Embryonic facial prominence (tissue), 1 donor: ENCODE data around the gene PCBP3.
"Not testable (repeated sequence)": the region's sequence is repeated elsewhere in the genome, so short reads cannot be mapped to it uniquely, and the experiment has no call there.

ENCODE experiments used
- DNase-seq: peaks from one replicate; pipeline ENCODE4 v3.0.0-alpha.2; 2016; ENCODE audit errors: extremely low spot score

PCBP3 gene

DNA sequence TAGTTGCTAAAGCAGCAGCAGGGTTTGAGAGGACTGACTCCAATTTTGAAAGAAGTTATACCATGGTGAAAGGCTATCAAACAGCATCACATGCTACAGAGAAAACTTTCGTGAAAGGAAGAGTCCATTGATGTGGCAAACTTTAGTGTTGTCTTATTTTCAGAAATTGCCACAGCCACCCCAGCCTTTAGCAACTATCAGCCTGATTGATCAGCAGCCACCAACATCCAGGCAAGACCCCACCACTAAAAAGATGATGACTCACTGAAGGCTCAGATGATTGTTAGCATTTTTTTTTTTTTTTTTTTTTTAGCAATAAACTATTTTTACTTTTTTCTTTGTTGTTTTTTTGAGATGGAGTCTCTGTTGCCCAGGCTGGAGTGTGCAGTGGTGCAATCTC, 35.3 kb downstream of the PCBP3 start:
- not testable (repeated sequence) for DNase-seq

DNA sequence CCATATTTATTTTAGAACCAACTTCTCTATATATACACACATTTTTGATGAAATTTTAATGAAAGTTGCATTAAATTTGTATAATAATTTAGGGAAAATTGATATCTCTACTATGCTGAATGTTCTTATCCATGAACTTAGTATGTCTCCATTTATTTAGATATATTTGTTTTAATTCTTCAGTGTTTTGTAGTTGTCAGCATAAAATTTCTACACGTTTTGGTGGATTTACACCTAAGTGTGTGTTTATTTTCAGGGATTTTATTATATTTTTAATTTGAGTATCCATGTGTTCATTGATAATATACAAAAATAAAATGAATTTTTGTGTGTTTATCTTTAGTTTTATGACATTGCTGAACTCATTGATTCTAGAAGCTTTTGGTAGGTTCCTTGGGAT, 36.7 kb downstream of the PCBP3 start:
- no peak for DNase-seq

DNA sequence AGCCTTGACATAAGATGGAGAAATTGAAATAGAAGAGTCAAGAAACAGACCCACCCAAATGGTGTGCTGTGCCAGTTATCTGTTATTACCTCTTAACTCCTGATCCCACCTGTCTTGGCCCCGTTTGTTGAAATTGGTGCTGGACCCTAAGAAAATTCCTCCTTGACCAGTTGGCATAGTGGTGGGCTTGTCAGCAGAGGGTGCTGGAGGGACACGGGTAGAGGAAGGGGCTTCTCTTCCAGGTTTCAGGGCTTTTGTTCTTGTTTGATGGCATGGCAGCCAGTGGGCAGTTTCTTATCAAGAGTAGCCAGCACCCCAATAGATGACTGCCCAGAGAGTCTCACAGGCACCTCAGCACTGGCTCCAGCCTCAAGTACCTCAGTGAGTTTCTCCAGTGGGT, 51.6 kb downstream of the PCBP3 start:
- no peak for DNase-seq

DNA sequence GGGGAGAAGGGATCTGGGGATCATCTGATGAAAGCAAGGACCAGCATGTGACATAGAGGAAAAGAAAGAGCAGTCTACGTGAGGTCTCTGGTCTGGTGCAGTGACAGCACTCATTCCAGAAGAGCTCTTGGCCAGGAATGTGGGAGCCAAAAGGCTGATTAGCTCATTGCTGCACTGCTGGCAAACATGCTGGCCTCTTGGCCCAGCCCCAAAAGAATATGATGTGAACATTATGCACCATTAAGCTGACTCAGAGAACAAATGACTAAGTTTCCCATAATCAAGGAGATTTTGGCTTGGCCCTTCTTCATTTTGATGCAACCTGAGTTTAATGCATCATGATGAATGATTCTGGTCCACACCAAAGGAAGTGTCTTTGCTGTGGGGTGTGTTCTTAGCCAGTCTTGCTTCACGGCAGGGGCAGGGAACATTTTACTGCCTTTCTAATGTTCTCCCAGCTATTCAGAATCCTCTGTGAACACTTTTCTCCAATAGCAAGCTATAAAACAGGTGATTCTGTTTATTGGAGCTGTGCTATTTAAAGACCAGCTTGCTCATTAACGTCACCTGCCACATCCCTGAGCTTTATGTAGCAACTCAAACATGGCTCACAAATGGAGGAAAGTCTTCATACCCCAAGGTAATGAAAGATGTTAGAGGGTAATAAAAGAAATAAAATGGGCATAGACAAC, 55.1 kb downstream of the PCBP3 start:
- DNase-seq = no peak

DNA sequence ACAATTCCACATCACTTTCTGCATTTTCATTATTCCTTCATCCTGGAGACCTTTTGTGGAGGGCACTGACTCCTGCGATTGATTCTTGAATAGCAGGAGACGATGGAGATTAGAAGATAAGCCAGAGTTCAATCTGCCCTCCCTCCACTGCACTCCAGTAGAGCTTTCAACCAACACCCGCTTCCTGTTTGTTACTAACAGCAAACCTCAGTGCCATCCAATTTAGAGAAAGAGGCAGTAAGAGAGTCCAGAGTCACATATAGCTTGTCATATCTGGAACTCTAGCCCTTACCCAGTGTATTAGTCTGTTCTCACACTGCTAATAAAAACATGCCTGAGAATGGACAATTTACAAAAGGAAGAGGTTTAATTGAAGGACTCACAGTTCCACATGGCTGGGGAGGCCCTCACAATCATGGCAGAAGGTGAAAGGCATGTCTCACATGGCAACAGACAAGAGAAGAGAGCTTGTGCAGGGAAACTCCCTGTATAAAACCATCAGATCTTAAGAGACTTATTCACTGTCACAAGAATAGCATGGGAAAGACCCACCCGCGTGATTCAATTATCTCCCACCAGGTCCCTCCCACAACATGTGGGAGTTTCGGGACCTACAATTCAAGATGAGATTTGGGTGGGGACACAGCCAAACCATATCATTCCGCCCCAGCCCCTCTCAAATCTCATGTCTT, 55.9 kb downstream of the PCBP3 start:
- no peak for DNase-seq

DNA sequence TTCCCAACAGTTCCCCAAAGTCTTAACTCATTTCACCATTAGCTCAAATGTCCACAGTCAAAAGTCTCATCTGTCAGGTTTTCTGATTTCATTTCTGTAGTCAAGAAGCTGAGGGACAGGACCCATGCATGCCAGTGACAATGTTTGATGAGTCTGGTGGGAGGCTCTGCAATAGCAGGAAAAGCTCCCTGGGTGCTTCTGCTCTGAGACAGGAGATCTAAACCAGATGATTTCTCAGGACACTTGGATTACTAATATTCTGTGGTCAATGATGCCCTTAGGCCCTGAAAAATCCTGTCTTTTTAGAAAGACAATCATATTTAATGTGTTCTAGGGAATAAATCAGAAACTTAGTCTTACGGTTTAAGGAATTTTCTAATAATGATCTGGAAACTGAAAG, 56.4 kb downstream of the PCBP3 start:
- no peak for DNase-seq

DNA sequence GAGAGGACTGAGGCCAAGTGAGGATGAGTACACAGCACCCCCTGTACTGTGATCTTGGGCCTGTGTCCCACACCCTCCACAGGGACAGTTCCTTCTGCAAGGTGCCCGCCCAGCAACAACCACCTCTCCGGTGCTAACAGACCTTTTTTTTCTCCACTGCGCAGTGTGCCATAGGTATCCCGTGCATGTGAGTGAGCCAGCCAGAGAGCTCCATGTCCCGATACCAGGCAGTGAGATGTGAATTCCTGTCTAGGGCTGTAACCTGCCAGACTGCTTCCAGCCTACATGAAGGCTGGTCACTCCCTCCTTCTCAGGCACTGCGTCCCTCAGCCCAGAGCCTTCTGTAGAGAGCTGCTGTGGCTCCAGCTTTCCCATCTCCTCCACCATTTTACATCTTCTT, 56.9 kb downstream of the PCBP3 start:
- DNase-seq = no peak

DNA sequence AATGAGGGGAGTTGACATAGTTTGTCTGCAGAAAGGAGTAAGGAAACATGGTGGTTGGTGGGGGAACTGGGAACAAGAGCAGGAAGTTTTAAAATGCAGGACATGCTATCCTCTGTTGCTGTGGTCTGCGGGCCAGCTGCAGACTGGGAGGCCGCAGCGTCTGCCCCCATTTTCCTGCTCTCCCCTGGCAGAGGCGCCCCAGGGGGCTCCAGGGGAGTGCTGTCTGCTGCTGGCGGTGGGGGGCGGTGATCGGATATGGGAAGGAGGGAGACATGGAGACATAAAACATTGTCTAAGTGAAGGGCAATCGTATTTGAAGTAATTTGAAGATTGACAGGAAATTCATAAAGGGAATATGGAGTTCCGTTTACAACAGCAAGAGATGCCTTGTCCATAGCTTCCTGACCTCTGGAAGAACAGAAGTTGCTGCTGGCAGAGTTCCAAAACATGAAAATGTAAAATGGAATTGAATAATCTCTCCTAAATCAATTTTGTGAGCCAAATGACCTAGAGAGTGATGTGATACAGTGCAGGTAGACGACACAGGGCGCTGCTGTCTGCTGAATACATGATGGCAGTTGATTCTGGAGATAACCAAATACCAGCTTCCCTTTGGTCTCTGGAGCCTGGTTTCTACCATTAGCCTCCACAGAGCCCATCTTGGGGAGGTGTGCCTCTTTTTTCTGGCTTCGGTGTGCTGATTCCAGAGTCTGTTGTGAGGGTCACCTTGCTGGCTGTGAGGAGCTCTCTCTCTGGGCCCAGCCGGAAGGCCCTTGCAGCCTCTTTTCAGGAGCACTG, 61.0 kb downstream of the PCBP3 start:
- no peak for DNase-seq

DNA sequence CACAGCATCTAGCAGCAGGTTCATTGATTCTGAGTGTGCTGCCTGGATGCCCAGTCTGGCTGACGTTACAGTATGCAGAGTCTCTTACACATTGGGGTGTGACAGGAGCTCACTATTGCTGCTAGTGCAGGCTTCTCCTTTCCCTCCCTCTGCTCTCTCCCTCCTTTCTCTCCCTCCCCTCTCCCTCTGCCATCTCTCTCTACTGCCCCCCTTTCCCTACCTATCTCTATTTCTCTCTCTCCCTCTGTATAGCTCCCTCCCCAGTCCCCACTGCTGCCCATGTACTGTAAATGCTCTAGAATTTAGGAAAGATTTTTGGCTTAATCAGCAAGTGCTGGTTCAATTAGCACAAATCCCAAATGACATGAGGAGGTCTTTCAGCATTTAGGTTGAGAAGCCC, 62.8 kb downstream of the PCBP3 start:
- no peak for DNase-seq

DNA sequence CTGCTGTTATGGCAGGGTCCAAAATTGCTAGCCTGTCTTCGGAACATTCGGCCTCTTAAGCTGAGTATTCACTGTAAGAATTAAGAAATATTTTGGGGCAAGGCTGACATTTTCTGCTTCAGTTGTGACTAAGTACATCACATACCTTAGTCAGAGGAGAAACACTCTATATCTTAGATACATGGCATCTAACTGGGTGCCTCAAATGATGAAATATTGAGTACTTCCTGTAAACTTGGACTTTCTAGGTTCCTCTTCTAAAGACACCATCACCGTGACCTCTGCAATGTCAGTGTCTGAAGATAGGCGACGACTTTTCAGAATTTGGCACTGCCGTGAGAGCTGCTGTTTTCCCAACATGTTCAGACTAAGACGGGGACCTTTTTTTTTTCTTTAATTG, 65.6 kb downstream of the PCBP3 start:
- no peak for DNase-seq

DNA sequence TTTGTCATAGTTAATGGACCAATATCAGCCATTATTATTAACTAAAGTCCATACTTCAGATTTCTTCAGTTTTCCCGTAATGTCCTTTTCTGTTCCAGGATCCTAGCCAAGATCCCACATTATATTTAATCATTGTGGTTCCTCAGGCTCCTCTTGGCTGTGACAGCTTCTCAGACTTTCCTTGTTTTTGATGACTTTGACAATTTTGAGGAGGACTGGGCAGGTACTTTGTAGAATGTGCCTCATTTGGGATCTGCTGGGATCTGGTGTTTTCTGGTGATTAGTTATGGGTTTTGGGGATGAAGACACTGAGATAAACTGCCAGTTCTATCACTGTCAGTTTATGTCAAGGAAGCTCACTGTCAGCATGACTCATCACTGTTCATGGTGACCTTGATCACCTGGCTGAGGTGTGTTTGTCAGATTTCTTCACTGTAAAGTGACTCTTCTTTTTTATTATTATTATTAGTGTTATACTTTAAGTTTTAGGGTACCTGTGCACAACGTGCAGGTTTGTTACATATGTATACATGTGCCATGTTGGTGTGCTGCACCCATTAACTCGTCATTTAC, 66.3 kb downstream of the PCBP3 start:
- DNase-seq = no peak

DNA sequence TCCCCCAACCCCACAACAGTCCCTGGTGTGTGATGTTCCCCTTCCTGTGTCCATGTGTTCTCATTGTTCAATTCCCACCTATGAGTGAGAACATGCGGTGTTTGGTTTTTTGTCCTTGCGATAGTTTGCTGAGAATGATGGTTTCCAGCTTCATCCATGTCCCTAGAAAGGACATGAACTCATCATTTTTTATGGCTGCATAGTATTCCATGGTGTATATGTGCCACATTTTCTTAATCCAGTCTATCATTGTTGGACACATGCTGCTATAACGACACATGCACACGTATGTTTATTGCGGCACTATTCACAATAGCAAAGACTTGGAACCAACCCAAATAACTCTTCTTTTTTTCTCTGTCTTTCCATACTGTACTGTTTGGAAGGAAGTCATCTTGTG, 66.8 kb downstream of the PCBP3 start:
- not testable (repeated sequence) for DNase-seq

DNA sequence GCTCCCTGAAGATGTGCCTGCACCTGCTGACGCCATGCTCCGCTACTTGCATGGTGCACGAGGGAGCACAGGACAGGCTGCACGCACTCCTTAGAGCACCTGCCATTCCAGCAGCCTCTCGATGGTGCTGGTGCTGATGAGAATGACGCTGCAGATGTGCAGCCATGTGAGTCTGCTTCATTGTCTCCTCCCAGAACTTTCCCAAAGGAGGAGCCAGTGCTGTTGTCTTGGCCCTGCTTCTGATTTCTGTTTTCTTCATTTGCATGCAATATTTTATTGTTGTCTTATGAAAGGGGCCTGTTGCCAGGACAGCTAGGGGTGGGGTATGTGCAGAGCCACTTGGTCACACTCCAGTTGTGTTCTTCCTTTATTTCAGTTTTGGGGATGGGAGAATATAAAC, 70.1 kb downstream of the PCBP3 start:
- no peak for DNase-seq

DNA sequence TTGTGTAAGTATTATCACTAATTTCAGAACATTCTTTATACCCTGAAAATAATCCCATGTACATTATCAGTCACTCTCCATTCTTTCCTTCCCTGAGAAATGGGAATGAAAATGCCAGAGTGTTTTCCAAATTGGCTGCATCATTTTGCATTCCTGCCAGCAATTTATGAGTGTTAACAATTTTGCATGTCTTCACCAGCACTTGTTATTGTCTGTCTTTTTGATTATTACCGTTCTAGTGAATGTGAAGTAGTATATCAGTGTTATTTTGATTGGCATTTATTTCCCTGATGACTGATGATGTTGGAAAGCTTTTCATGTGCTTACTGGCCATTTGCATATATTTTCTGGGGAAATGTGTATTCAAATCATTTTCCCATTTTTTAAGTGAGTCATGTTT, 71.9 kb downstream of the PCBP3 start:
- no peak for DNase-seq

DNA sequence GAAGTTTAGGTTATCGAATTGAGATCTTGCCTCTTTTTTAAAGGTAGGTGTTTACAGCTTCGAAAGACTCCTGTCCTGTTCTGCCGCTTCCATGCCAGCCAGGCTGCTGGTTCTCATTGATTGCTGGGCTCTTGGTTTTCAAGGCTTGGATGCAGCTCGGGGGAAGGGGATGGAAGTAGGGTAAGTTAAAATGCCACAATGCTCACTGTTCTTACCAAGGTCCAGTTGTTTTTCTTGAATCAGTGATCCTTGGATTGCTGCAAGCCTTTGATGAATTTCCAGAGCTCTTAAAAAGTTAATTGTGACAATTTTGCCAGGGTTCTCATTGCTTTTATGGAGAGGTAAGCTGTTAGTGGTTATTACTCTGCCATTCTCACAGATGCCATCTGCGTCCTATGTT, 74.9 kb downstream of the PCBP3 start:
- no peak for DNase-seq

DNA sequence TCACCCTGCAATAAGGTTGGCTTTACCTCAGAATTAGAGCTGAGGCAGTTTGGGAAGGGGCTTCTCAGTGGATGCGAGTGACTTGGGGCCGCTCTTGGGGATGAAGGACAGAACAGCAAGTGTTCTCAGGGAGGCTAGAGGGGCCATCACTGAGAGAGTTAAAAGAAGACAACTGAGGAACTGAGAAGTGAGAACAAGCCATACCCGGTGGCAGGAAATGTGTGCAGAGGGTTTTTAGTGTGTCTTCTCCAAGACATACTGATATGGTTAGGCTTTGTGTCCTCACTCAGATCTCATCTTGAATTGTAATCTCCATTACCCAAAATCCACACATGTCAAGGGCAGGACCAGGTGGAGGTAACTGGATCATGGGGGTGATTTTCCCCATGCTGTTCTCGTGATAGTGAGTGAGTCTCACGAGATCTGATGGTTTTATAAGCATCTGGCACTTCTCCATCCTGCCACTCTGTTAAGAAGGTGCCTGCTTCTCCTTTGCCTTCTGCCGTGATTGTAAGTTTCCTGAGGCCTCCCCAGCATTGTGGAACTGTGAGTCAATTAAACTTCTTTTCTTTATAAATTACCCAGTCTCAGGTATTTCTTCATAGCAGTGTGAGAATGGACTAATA, 75.8 kb downstream of the PCBP3 start:
- DNase-seq = no peak

DNA sequence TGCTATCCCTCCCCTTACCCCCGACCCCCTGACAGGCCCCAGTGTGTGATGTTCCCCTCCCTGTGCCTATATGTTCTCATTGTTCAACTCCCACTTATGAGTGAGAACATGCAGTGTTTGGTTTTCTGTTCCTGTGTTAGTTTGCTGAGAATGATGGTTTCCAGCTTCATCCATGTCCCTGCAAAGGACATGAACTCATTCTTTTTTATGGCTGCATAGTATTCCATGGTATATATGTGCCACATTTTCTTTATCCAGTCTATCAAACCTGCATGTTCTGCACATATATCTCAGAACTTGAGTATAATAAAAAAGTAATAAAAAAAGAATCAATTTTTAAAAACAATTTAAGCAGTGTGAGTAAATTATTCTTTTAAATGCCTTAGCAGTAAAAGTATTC, 76.7 kb downstream of the PCBP3 start:
- DNase-seq = not testable (repeated sequence)

DNA sequence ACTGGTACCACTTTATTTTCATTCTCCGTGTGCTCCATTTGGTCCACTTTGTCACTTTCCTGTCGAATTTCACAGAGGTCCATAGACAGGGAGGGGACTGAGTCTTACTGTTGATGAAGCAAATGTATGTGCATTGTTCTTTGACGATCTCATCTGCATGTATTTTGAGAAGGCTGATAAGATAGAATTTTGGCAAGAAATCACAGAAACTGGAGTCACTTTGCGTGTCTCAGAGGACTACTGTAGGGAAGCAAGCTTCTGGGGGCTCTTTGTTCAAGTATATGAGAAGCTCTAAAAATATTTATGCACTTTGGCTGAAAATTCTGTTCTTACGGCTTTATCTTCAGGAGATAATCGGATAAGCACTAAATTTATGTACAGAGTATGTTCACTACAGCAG, 78.1 kb downstream of the PCBP3 start:
- DNase-seq = no peak

DNA sequence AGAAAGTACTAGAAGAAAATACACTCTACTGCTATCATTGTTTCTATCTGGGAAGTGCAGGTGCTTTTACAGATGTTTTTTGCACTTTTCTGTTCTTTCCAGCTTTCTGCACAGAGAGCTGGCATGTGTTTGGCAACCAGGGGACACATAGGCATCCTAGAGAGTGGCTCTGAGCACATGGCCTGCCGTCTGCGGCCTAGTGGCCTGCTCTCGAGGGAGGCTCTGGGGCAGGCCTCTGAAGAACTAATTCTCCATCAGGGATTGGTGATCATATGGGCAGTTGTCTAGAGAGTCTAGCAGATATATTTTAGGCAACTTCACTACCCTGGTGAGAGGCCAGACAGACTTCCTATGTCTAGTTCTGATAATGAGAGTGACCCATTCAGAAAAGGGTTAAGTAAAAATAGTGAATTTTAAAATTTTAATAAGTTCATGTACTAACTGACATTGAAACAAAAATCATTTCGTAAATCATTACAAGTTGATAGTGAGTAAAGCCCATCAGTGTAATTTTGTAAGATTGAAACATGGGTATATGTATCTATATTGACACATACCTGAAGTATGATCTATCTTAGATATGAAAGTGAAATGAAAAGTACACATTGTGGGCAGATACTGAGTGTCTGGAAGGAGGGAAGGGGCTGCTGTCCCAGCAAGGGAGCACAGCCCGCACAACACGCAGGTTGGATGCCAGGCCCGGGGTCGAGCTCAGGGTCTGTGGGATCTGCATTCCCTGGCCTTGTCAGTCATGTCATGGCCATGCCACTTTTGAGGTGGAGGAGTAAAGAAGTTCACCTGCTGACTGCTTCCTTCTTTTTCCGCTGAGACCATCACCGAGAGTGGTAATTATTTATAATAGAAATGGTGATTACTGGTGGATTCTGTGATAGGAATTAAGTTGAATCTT, 79.8 kb downstream of the PCBP3 start:
- DNase-seq = no peak

DNA sequence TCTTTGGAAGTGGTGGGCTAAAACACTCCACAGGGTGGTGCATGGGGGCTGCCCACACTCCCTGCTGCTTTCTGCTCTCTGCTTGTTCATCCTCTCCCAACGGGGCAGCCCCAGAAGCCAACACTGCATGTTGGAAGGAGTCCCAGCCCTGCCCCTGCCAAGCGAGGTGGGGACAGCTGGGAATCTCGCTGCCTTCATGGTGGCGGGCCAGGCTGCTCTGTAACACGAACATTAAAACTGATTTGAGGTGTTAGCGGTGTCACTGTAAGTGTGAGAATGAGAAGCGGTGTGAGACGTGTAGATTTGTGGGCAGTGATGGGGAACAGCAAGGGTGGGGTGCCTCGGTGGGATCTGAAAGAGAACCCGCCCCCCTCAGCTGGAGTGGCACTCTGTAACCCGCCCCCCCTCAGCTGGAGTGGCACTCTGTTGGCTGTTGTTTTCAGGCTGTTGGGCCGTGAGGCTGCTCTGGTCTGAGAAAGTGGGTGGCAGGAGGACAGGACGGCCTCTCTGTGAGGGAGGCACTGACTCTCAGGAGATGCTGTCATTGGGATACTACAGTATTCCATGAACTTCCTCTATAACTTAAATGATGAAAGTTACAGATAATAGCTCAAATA, 80.9 kb downstream of the PCBP3 start:
- DNase-seq = no peak
